HepG2 (cell line): Measurements from ENCODE around the gene PDPK1. TPM values are rescaled to one million over a fixed set of nuclear protein-coding genes. Genes with fewer than 3 reads are reported as not detected.

Experiments used
- ATAC-seq: fragments of 200-7000 bp; cut with Tn5 transposase; 3 replicates; pipeline ENCODE4 v1.9.1; 2020; ENCODE audit warnings: mild to moderate bottlenecking, moderate library complexity
- BruUV-seq: library from RNA; stranded (reverse); fragments of 400-500 nt; replicated peaks from 2 replicates; lab custom pipeline; 2021; lab: Mats Ljungman, UMichigan
- CTCF ChIA-PET: fragments of 300-600 bp; formaldehyde crosslinking; extraction: SDS; loops from one replicate; lab custom pipeline; 2021; ENCODE audit warnings: low total read pairs, inconsistent platforms, low intra/inter-chr PET ratio; lab: Yijun Ruan, JAX
- POLR2A ChIA-PET: fragments of 350-600 bp; sonication (Branson Sonifier 250); formaldehyde crosslinking; loops from one replicate; lab custom pipeline; 2020; ENCODE audit warnings: antibody characterized with exemption, inconsistent platforms; lab: Yijun Ruan, JAX
- DNase-seq: peaks from one replicate; pipeline ENCODE4 v3.0.0-alpha.2; 2015; ENCODE audit warnings: low spot score
- FAIRE-seq: peaks from 3 replicates; lab custom pipeline; 2011; peaks lifted over from hg19 to GRCh38; lab: Jason Lieb, UNC
- H2AFZ ChIP-seq: one replicate; pipeline ENCODE4 v1.6.1; 2011; ENCODE audit warnings: low read length, inconsistent platforms
- H3K27ac ChIP-seq: fragments of 300-600 bp; 3 replicates; pipeline ENCODE4 v1.8.0; 2011; ENCODE audit warnings: mixed run types, mild to moderate bottlenecking, mixed read lengths, low read length, inconsistent platforms; ENCODE audit not compliant: insufficient read depth; ENCODE audit errors: extremely low read length
- H3K27me3 ChIP-seq, 2 experiments: fragments of 200-600 bp in 1 of 2; 2 replicates in 1 of 2; 3 replicates in 1 of 2; pipeline versions ENCODE4 v1.6.0 to v1.8.0; 2011; ENCODE audit warnings: low read length in 2 of 2, mild to moderate bottlenecking in 2 of 2, moderate library complexity in 2 of 2, inconsistent platforms in 1 of 2; ENCODE audit not compliant: insufficient read depth in 2 of 2, control insufficient read depth in 1 of 2
- H3K36me3 ChIP-seq, 2 experiments: fragments of 200-600 bp in 1 of 2; replicated peaks in 1 of 2; 2 replicates in 1 of 2; 3 replicates in 1 of 2; pipeline versions ENCODE4 v1.5.1 to v1.8.0; 2011; ENCODE audit warnings: low read length in 2 of 2, inconsistent platforms in 1 of 2; ENCODE audit not compliant: insufficient read depth in 2 of 2, control insufficient read depth in 1 of 2
- H3K4me1 ChIP-seq: 2 replicates; pipeline ENCODE4 v1.5.1; 2012; ENCODE audit warnings: low read length, inconsistent platforms; ENCODE audit not compliant: insufficient read depth
- H3K4me2 ChIP-seq: 2 replicates; pipeline ENCODE4 v1.6.0; 2011; ENCODE audit warnings: low read depth, low read length, inconsistent platforms
- H3K4me3 ChIP-seq, 3 experiments: fragments of 200-600 bp in 1 of 3; sonication (generic), shearing (Covaris generic) in 1 of 3; replicated peaks in 1 of 3; 2 replicates each; pipeline ENCODE4 v1.5.1; 2011 to 2016; ENCODE audit warnings: low read length in 3 of 3, inconsistent platforms in 2 of 3, low read depth in 2 of 3, mild to moderate bottlenecking in 2 of 3, control low read depth in 1 of 3, mixed read lengths in 1 of 3; ENCODE audit not compliant: insufficient read depth in 1 of 3
- H3K79me2 ChIP-seq: one replicate; pipeline ENCODE4 v1.6.1; 2011; ENCODE audit warnings: low read length, inconsistent platforms; ENCODE audit not compliant: insufficient read depth
- H3K9ac ChIP-seq: 2 replicates; pipeline ENCODE4 v1.6.0; 2011; ENCODE audit warnings: mild to moderate bottlenecking, low read depth, low read length, inconsistent platforms; ENCODE audit not compliant: insufficient read depth
- H3K9me3 ChIP-seq: 2 replicates; pipeline ENCODE4 v1.5.1; 2012; ENCODE audit warnings: mild to moderate bottlenecking, low read length
- H4K20me1 ChIP-seq: 2 replicates; pipeline ENCODE4 v1.6.0; 2011; ENCODE audit warnings: inconsistent platforms, mild to moderate bottlenecking, low read length, moderate library complexity; ENCODE audit not compliant: insufficient read depth
- GLI4 ChIP-seq: sonication (generic); formaldehyde crosslinking; IDR thresholded peaks from 2 replicates; pipeline ENCODE4 v1.5.1; 2020; ENCODE audit warnings: missing genetic modification reagents, mild to moderate bottlenecking, moderate library complexity, borderline replicate concordance
- HNRNPL ChIP-seq: fragments of 200-400 bp; formaldehyde crosslinking; IDR thresholded peaks from 2 replicates; pipeline ENCODE4 v1.6.1; 2017; ENCODE audit warnings: mild to moderate bottlenecking, low read depth, low read length
- HNRNPLL ChIP-seq: fragments of 200-400 bp; formaldehyde crosslinking; IDR thresholded peaks from 2 replicates; pipeline ENCODE4 v1.6.1; 2017; ENCODE audit warnings: mild to moderate bottlenecking, low read depth, low read length; ENCODE audit not compliant: poor library complexity, severe bottlenecking
- MED1 ChIP-seq: sonication (generic); formaldehyde crosslinking; IDR thresholded peaks from 2 replicates; pipeline ENCODE4 v1.4.0; 2020; ENCODE audit warnings: missing genetic modification reagents
- MED8 ChIP-seq: sonication (generic); formaldehyde crosslinking; IDR thresholded peaks from 2 replicates; pipeline ENCODE4 v1.8.1; 2023; ENCODE audit warnings: mild to moderate bottlenecking, missing genetic modification reagents; ENCODE audit not compliant: insufficient replicate concordance
- REPIN1 ChIP-seq: sonication (generic); formaldehyde crosslinking; IDR thresholded peaks from 2 replicates; pipeline ENCODE4 v1.8.0; 2022; ENCODE audit warnings: missing genetic modification reagents, low read depth, mild to moderate bottlenecking, borderline replicate concordance
- XRCC5 ChIP-seq: fragments of 200-400 bp; formaldehyde crosslinking; optimal IDR thresholded peaks from 2 replicates; pipeline ENCODE3; 2017; ENCODE audit warnings: mild to moderate bottlenecking, low read length
- ZBTB38 ChIP-seq: sonication (generic); formaldehyde crosslinking; IDR thresholded peaks from 2 replicates; pipeline ENCODE4 v1.5.1; 2020; ENCODE audit warnings: mild to moderate bottlenecking, missing genetic modification reagents
- ZEB1 ChIP-seq: IDR thresholded peaks from 2 replicates; pipeline ENCODE4 v1.6.1; 2012; ENCODE audit warnings: mild to moderate bottlenecking, low read depth, inconsistent platforms; ENCODE audit not compliant: insufficient replicate concordance
- ZNF569 ChIP-seq: sonication (generic); formaldehyde crosslinking; IDR thresholded peaks from 2 replicates; pipeline ENCODE4 v1.5.0; 2020; ENCODE audit warnings: mild to moderate bottlenecking, missing genetic modification reagents, moderate library complexity, borderline replicate concordance
- ZNF687 ChIP-seq: sonication (generic); formaldehyde crosslinking; IDR thresholded peaks from 2 replicates; pipeline ENCODE4 v1.5.1; 2020; ENCODE audit warnings: mild to moderate bottlenecking, missing genetic modification reagents, moderate library complexity
- WGBS: methylation state at CpG from one replicate; pipeline ENCODE4 v1.1.6; 2017; ENCODE audit warnings: low lambda C conversion rate; 5-methylcytosine and 5-hydroxymethylcytosine counted together
- in situ Hi-C: cut with HindIII; loops from 2 replicates; pipeline ENCODE4 v1.10.0; 2017; ENCODE audit warnings: low pct_unique_long_range_greater_than_20kb; ENCODE audit not compliant: extremely low pct_ligation_motif_present
- intact Hi-C: fragments of 100-400 bp; cut with micrococcal nuclease; formaldehyde crosslinking; loops from one replicate; pipeline ENCODE4 v1.10.0; 2022; ENCODE audit not compliant: unreplicated experiment
- polyA plus RNA-seq, 8 experiments: library from polyadenylated mRNA; depleted of rRNA in 3 of 8; stranded (reverse) in 7 of 8; unstranded in 1 of 8; fragments of >200 nt; fragmentation: Illumina TruSeq in 4 of 8; extraction: Trizol in 4 of 8; gene quantifications; 2 replicates each; pipeline versions ENCODE4 v1.2.1 to v1.2.3, GENCODE V29; 2011 to 2016; ENCODE audit warnings: low read depth in 4 of 8, missing spikeins in 1 of 8, mixed read lengths in 1 of 8; ENCODE audit not compliant: insufficient read depth in 1 of 8
- total RNA-seq, 5 experiments: library from RNA; depleted of rRNA; stranded (reverse); fragments of >200 nt; fragmentation: Illumina TruSeq; extraction: Trizol; gene quantifications; 2 replicates each; pipeline ENCODE4 v1.2.3, GENCODE V29; 2016; ENCODE audit warnings: low read depth in 1 of 5
- TF ChIP-seq, protein P1 (sequence below): sonication (generic); formaldehyde crosslinking; IDR thresholded peaks from 2 replicates; pipeline ENCODE4 v1.5.1; 2020; ENCODE audit warnings: missing genetic modification reagents, mild to moderate bottlenecking, borderline replicate concordance
- TF ChIP-seq, protein P2 (sequence below): sonication (generic); formaldehyde crosslinking; IDR thresholded peaks from 2 replicates; pipeline ENCODE4 v1.4.0; 2020; ENCODE audit warnings: missing genetic modification reagents, low read depth, mild to moderate bottlenecking, borderline replicate concordance

The PDPK1 gene
- total and polyA plus RNA-seq, 2 of the 13 experiments (the other 11 are each of a cell fraction or from before 2014, with no cell fraction given), result 59.6 to 129 TPM

DNA sequence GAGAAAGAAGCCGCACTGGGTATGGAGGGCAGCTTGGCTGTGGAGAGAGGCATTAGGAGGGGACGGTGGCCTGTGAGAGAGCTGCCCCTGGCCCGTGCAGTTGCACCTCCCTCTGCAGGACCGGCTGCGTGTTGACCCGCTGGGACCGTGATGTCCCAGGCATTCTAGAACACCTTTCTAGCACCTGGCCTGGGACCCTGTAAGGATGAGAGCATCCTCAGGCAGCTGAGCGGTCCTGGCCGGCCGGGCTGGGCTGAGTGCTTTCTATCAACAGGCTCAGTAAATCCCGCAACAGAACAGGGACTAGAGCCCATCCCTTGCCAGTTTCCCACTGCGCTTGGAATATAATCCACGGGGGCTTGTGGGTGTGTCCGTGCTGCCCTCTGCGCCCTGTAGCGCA is 48.2 kb upstream of the PDPK1 start (continued):
- TF ChIP-seq ZNF569 (CRISPR knock-in tag), result no peak
- no peak for TF ChIP-seq REPIN1
- no peak for TF ChIP-seq MED1 (CRISPR knock-in tag)
- TF ChIP-seq MED8 (CRISPR knock-in tag), result no peak
- TF ChIP-seq ZEB1, result no peak
- TF ChIP-seq, protein P1, sequence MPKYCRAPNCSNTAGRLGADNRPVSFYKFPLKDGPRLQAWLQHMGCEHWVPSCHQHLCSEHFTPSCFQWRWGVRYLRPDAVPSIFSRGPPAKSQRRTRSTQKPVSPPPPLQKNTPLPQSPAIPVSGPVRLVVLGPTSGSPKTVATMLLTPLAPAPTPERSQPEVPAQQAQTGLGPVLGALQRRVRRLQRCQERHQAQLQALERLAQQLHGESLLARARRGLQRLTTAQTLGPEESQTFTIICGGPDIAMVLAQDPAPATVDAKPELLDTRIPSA (CRISPR knock-in tag), result no peak

GRCh38 chr16:2490190-2491105 is 47.4 kb upstream of the PDPK1 start:
- peaks cover 22% of the 10 kb centered on the region for H4K20me1 ChIP-seq
- H3K4me3 ChIP-seq, result no peak overlapping the region; a peak in 1 of 6 replicates
- no peaks in the 10 kb centered on the region for H3K27me3 ChIP-seq
- H3K4me2 ChIP-seq, result peak overlapping the region; percentile 26; the same call in 1 of the 2 replicates
- H3K79me2 ChIP-seq, result peaks cover 23% of the 10 kb centered on the region
- DNase-seq (no peak), ATAC-seq (peak; percentile 26; the same call in 2 of the 3 replicates), FAIRE-seq (no peak)
- H2AFZ ChIP-seq, result no peak overlapping the region
- BruUV-seq, result no TSS peak
- ChIA-PET POLR2A (no interaction called here), CTCF (no interaction called here)
- no peaks in the 10 kb centered on the region for H3K9me3 ChIP-seq
- H3K4me1 ChIP-seq, result peaks cover 32% of the 10 kb centered on the region
- in situ Hi-C loops, result no loop called here
- 79% methylated on average over 19 of the region's 23 CpGs for WGBS
- H3K36me3 ChIP-seq, result peaks cover 0 to 2% of the 10 kb centered on the region in 2 experiments; a peak in 1 of 5 replicates
- H3K9ac ChIP-seq, result peak overlapping the region; percentile 7; the same call in 1 of the 2 replicates
- peak; percentile 41 for TF ChIP-seq HNRNPLL
- 0 out of 2 replicates have a peak, but pooled peaks have one; percentile 43 for TF ChIP-seq ZBTB38 (CRISPR knock-in tag)
- no peak for TF ChIP-seq GLI4 (CRISPR knock-in tag)
- TF ChIP-seq, protein P2, sequence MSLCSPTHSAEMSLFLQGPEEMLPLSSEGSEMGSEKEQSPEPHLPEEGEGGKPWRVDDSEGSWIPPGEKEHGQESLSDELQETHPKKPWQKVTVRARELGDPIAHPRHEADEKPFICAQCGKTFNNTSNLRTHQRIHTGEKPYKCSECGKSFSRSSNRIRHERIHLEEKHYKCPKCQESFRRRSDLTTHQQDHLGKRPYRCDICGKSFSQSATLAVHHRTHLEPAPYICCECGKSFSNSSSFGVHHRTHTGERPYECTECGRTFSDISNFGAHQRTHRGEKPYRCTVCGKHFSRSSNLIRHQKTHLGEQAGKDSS (CRISPR knock-in tag), result no peak
- peak; percentile 57 for TF ChIP-seq XRCC5
- TF ChIP-seq HNRNPL, result peak; percentile 49; the same call in 1 of the 2 replicates
- TF ChIP-seq ZNF687 (CRISPR knock-in tag), result peak; percentile 19; the same call in 1 of the 2 replicates
- peak overlapping the region; percentile 38 for H3K27ac ChIP-seq
- intact Hi-C loops, result no loop called here
